Vagina (tissue), 2 donors: ENCODE results near the gene SETD9. TPM values are rescaled to one million over a fixed set of nuclear protein-coding genes. Genes with fewer than 3 reads are reported as not detected.

Source experiments
- DNase-seq, 2 donors: peaks; one replicate each; pipeline ENCODE4 v3.0.0-alpha.2; 2017; ENCODE audit errors: extremely low spot score in 2 of 2
- H3K27ac ChIP-seq: fragments of 200-600 bp; sonication (generic); one replicate; pipeline ENCODE4 v1.5.1; 2019
- H3K27me3 ChIP-seq: fragments of 200-600 bp; sonication (generic); one replicate; pipeline ENCODE4 v1.5.1; 2019
- H3K36me3 ChIP-seq, 2 donors: fragments of 200-600 bp; sonication (generic); one replicate each; pipeline ENCODE4 v1.5.1; 2017 to 2019
- H3K4me1 ChIP-seq: fragments of 200-600 bp; sonication (generic); one replicate; pipeline ENCODE4 v1.5.1; 2019
- H3K4me3 ChIP-seq, 2 donors: fragments of 200-600 bp; sonication (generic); 1 replicate in 1 of 2; 2 replicates in 1 of 2; pipeline ENCODE4 v1.5.1; 2016 to 2019
- H3K9me3 ChIP-seq: fragments of 200-600 bp; sonication (generic); one replicate; pipeline ENCODE4 v1.5.1; 2019
- POLR2A ChIP-seq, 2 donors: fragments of 450-650 bp; IDR thresholded peaks; one replicate each; pipeline ENCODE4 v1.6.1; 2017; ENCODE audit warnings: antibody characterized with exemption in 2 of 2, mild to moderate bottlenecking in 2 of 2, moderate library complexity in 2 of 2
- POLR2AphosphoS5 ChIP-seq, 2 donors: sonication (generic); formaldehyde crosslinking; IDR thresholded peaks; one replicate each; pipeline ENCODE4 v1.9.0; 2017; ENCODE audit warnings: antibody characterized with exemption in 2 of 2, mild to moderate bottlenecking in 2 of 2, low read depth in 1 of 2; ENCODE audit not compliant: insufficient read depth in 1 of 2
- intact Hi-C: fragments of 100-400 bp; cut with DNase I; formaldehyde crosslinking; loops from one replicate; pipeline ENCODE4 v1.15.1; 2023
- total RNA-seq: library from RNA; depleted of rRNA; stranded (reverse); fragments of >200 nt; gene quantifications from one replicate; pipeline ENCODE4 v1.2.3, GENCODE V29; 2016
- TF ChIP-seq, protein P1 (sequence below), 3 experiments: fragments of 450-650 bp in 2 of 3; fragments of 200-600 bp in 1 of 3; sonication (generic) in 1 of 3; IDR thresholded peaks; one replicate each; pipeline ENCODE4 v1.5.1; 2017 to 2019; ENCODE audit warnings: antibody characterized with exemption in 3 of 3, mild to moderate bottlenecking in 2 of 3, moderate library complexity in 2 of 3

SETD9 gene
- total RNA-seq, 1 donor from 2014 or later, result 2.7 TPM

DNA sequence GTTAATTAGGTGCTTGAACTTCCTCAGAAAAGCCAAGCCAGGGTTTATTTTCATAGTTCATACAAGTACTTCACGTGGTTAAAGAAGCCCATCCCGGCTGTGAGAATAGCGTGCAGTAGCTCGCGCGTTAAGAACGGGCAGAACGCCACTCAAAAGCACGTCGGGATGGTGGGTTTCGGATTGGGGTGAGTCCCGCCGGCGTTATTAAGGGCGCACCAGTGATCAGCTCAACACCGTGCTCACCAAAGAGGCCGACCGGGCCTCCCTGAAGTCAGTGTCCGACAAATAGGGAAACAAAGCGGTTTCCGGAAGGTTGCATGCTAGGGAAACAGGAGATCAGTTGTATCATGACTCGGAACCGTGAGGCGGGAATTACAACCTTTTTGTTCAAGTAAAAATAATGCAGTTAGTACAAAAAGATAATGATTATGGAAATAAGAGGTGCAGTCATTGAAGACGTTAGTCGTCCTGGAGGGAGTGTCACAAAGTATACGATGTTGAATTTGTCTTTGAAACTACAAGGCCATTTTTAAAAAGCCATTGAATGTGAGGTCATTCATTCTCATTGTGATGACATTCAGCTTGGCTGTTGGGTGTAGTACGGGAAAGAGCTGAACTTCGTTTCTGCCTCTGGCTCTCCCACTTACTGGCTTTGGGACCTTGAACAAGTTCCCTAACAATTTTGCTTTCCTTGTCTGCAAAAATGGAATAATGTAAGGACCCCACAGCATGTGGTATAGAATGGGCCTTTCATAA lies 992 bp downstream of the SETD9 start:
- TF ChIP-seq POLR2A (IDR thresholded peaks at IDR 0.05) (no peak), POLR2AphosphoS5 (IDR thresholded peaks at IDR 0.05; ENCODE audit: insufficient read depth in 1 of 2, low read depth in 1 of 2) (peak in 1 of 2 donors; percentile 11)
- TF ChIP-seq, protein P1, sequence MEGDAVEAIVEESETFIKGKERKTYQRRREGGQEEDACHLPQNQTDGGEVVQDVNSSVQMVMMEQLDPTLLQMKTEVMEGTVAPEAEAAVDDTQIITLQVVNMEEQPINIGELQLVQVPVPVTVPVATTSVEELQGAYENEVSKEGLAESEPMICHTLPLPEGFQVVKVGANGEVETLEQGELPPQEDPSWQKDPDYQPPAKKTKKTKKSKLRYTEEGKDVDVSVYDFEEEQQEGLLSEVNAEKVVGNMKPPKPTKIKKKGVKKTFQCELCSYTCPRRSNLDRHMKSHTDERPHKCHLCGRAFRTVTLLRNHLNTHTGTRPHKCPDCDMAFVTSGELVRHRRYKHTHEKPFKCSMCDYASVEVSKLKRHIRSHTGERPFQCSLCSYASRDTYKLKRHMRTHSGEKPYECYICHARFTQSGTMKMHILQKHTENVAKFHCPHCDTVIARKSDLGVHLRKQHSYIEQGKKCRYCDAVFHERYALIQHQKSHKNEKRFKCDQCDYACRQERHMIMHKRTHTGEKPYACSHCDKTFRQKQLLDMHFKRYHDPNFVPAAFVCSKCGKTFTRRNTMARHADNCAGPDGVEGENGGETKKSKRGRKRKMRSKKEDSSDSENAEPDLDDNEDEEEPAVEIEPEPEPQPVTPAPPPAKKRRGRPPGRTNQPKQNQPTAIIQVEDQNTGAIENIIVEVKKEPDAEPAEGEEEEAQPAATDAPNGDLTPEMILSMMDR (IDR thresholded peaks at IDR 0.05), result no peak
- no peaks in the 10 kb centered on the region for H3K27me3 ChIP-seq
- H3K4me3 ChIP-seq, result peak overlapping the region; percentile 60 to 72
- peak overlapping the region; percentile 95 for H3K27ac ChIP-seq
- no peaks in the 10 kb centered on the region for H3K36me3 ChIP-seq
- peaks cover 8% of the 10 kb centered on the region for H3K4me1 ChIP-seq
- H3K9me3 ChIP-seq, result no peaks in the 10 kb centered on the region
- intact Hi-C loops, result loop anchor here (5.0 kb wide), 1 partner anchor 42 kb away; the partner anchor contains the start of gene MIER3
- no peak for DNase-seq

DNA sequence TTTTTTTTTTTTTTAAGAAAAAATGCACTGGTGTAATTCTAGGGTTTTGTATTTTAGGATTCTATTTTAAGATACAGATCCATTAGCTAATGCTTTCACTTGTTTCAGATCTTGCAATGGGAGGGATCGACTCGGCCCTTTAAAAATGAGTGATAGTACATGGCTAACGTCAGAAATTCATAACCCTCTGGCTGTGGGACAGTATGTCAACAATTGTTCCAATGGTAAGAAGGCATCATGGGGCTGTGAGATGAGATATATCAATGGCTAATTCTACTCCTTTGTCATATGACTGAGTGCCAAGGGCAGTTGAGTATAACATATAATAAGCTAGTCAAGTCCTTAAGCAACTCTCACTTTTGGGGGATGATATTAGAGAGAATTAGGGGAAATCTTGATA lies 4.4 kb downstream of the SETD9 start:
- Histone ChIP-seq H3K36me3 (no peaks in the 10 kb centered on the region), H3K9me3 (no peaks in the 10 kb centered on the region), H3K27ac (no peak overlapping the region), H3K4me3 (no peak overlapping the region), H3K27me3 (no peaks in the 10 kb centered on the region), H3K4me1 (peaks cover 8% of the 10 kb centered on the region)
- intact Hi-C loops, result loop anchor here (5.0 kb wide), 1 partner anchor 39 kb away; the partner anchor contains the start of gene MIER3
- TF ChIP-seq POLR2A (IDR thresholded peaks at IDR 0.05) (no peak), POLR2AphosphoS5 (IDR thresholded peaks at IDR 0.05; ENCODE audit: insufficient read depth in 1 of 2, low read depth in 1 of 2) (no peak)
- TF ChIP-seq, protein P1 (IDR thresholded peaks at IDR 0.05), result no peak
- DNase-seq, result no peak

DNA sequence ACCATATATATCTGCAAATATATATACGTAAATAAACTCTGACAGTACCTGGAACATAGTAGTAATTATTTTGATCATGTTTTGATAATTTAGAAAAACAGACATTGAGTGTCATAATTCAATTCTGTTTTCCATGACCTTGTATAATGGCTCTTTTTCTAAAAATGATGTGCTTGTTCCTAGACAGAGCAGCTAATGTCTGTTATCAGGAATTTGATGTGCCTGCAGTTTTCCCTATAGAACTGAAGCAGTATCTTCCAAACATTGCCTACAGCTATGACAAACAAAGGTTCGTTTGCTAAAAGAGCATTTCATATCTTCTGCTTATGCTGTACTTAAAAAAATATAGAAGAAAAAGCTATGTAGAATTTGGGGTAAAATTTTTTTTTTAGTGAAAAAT lies 5.3 kb downstream of the SETD9 start:
- Histone ChIP-seq H3K4me1 (peaks cover 8% of the 10 kb centered on the region), H3K4me3 (no peak overlapping the region), H3K27me3 (no peaks in the 10 kb centered on the region), H3K9me3 (no peaks in the 10 kb centered on the region), H3K36me3 (no peaks in the 10 kb centered on the region), H3K27ac (no peak overlapping the region)
- intact Hi-C loops, result loop anchor here (5.0 kb wide), 1 partner anchor 38 kb away; the partner anchor contains the start of gene MIER3
- DNase-seq, result no peak
- TF ChIP-seq, protein P1 (IDR thresholded peaks at IDR 0.05), result no peak

DNA sequence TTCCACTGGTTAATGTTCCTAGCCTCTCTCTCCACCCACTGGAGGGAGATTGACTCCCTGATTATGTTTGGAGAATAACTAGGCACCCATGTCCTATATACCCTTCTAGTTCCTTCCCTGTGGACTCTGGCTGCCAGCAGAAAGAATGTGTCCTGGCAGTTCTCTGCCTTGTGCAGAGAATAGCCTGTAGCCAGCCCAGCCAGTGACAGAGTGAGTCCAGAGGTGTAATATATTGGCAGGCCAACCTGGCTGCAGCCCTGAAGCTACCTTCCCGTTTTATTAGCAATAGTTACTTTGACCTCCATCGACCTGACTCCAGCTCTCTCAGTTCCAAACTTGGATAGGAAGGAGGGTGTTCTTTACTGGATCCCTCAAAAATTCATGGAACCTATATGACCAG lies 8.1 kb downstream of the SETD9 start:
- Histone ChIP-seq H3K4me3 (no peak overlapping the region), H3K4me1 (no peaks in the 10 kb centered on the region), H3K27ac (no peak overlapping the region), H3K36me3 (peaks cover under 1 to 5% of the 10 kb centered on the region in 2 donors), H3K9me3 (no peaks in the 10 kb centered on the region), H3K27me3 (no peaks in the 10 kb centered on the region)
- no peak for DNase-seq
- intact Hi-C loops, result no loop called here
- TF ChIP-seq, protein P1 (IDR thresholded peaks at IDR 0.05), result no peak
- TF ChIP-seq POLR2AphosphoS5 (IDR thresholded peaks at IDR 0.05; ENCODE audit: insufficient read depth in 1 of 2, low read depth in 1 of 2), result no peak
- no peak for TF ChIP-seq POLR2A (IDR thresholded peaks at IDR 0.05)

DNA sequence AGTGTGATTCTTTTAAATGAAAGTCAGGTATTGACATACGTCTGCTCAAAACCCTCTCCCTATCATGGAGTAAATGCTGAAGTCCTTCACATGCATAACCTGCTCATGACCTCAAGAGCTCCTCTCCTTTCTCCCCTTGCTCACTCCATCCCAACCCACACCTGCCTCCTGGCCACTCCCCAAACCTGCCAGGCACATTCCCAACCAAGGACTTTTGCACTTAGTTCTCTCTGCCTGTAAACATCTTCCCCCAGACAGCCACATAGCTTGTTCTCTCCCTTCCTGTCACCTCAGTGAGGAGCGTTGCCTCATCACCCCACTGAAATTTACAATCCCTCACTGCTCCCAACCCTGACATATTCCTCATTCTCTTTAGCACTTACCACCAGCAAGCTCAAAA lies 8.7 kb downstream of the SETD9 start:
- Histone ChIP-seq H3K4me1 (no peaks in the 10 kb centered on the region), H3K27ac (no peak overlapping the region), H3K9me3 (no peaks in the 10 kb centered on the region), H3K36me3 (peaks cover 6 to 10% of the 10 kb centered on the region in 2 donors), H3K4me3 (no peak overlapping the region), H3K27me3 (no peaks in the 10 kb centered on the region)
- intact Hi-C loops, result no loop called here
- no peak for DNase-seq
- TF ChIP-seq POLR2A (IDR thresholded peaks at IDR 0.05) (no peak), POLR2AphosphoS5 (IDR thresholded peaks at IDR 0.05; ENCODE audit: insufficient read depth in 1 of 2, low read depth in 1 of 2) (no peak)
- TF ChIP-seq, protein P1 (IDR thresholded peaks at IDR 0.05), result no peak
